ENCODE data around the gene ANO3.

GRCh38 chr11:26510756-26511155, 178.8 kb downstream of the ANO3 start:
- TF ChIP-seq CTCF (IDR thresholded peaks at IDR 0.05): no peak
- TF ChIP-seq POLR2A (IDR thresholded peaks at IDR 0.05): no peak
- TF ChIP-seq EP300 (IDR thresholded peaks at IDR 0.05): no peak
- TF ChIP-seq POLR2AphosphoS5 (IDR thresholded peaks at IDR 0.05): no peak

Data from gastroesophageal sphincter (tissue), 3 donors.